ENCODE data around the gene PDK1.

Gene PDK1

DNA sequence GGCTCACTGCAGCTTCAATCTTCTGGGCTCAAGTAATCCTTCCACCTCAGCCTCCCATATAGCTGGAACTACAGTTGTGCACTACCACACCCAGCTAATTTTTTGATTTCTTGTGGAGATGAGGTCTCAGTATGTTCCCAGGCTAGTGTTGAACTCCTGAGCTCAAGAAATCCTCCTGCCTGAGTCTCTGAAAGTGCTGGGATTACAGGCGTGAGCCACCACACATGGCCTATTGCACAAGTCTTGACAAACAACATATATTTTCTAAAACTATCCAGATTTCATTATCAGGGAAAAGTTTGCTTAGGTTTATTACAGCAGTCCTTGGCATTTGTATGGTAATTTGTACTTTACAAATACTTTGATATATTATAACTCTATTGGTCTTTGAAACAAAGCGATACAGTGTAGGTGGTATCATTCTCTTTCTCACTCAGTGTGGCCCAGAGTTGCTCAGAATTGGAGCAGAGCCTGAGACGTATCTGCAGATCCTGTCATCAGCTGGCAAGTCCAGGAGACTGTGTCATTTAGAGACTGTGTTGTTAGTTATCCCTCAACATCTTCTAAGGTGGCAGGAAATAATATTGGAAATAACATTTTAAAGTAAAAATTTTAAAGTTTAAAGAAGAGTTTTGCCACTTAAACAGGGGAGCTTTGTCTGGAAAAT lies 41.4 kb downstream of the PDK1 start:
- no peak for DNase-seq

DNA sequence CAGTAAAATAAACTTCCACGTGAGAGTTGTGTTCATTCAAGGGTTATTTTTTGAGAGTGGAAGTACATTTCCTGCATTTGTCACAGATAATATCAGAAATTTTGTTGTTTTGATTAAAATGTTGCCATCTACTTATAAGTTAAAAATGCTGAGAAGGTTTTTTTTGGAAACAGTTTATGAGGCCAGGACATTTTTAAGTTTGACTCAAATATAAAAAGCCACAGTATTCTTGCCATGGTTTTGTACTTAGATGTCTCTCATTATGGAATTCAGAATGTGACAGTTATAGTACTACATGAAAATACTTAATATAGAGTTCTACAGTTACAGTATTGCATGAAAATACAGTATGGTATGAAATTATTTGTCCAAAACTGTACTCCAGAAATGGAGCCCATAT lies 44.1 kb downstream of the PDK1 start:
- no peak for DNase-seq

DNA sequence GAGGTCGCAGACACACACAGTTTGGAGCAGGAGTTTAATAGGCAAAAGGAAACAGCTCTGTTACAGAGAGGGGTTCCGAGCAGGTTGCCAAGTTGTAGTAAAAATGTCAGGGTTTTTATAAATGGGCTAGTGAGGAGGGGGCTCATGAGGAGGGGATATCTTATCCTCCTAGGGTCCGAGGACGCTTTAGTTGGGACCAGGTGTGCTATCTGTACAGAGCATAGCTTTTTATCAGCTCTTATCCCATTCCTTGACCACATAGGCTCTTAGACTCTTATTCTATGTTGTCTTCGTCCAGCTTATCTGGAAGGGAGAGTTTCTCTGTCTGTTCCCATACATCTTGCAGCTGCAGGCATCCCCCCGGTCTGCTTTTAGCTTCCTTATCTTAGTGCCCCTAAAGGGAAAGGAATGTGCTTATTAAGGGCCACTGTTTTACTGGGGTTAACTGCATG lies 44.7 kb downstream of the PDK1 start:
- DNase-seq: no peak

DNA sequence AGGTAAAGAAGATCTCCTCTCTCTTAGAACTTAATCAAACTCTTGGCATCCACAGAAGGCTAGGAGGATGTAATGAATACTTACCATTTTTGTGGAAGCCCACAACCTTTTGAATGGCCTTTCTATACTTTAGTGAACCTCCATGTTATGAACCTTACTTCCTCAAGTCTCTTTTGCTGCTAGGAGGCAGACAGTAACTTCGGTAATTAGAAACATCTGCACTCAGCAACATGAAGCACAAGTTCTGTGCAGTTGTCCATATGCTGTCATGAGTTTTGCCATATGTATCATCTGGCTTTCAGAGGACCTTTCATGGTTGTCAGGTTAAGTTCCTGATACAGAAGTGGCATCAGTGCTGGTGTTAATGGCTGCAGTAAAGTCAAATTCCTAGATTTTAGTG lies 50.4 kb downstream of the PDK1 start:
- DNase-seq: no peak

DNA sequence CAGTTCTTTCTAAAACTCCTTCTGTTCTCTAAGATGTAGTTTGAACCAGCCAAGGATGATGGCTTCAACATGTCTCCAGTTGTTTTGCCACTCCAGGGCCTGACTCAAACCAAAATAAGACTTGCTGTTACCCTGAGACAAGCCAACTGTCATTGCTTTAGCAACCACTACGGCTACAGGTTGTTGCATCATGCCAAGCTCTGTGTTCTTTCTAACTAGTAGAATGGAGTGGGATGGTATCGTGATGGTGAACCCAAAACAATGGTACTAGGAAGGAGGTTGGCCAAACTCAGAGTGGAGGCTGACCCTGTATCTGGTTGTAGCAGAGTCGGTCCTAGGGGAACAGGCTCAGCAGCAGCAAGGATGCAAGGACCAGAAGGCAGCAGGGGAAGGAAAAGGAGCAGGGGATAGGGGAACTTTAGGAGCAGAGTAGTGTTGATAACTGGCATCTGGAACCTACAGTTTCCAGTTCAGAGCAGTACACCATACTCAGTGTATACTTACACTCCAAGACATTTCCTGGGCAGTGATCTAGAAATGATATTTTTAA lies 51.6 kb downstream of the PDK1 start:
- no peak for DNase-seq

DNA sequence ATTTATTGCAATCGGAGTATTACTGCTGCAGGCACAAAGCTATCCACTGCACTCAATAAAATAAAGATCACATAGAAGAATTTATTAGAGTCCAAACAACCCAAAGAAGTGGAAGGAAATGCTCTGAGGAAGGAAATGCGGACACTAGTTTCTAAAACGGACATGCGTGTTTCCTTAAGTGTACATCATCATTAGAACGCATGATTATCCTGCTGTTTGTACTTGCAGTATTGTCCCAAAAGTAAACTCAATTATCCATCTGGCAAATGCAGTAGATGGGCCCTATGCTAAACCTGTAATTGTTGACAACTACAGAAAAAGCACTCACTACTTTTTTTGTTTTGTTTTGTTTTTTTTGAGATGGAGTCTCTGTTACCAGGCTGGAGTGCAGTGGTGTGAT lies 53.6 kb downstream of the PDK1 start:
- no peak for DNase-seq

DNA sequence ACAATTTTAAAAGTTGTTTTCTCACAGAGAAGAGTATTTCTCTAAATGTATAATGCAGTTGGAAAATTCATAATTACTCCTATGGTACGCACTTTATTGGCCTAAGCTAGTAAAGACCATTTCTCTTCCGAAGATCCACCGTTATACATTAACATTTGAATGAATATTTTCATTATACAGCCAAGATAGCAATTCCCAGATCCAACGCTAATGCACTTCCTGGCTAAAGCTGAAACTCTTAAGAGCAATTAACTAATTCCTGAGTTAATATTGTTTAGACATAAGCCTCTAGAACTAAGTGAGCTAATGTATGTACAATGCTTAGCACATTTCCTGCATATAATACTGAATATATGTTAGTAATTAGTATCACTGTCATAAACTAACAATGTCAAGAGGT lies 56.2 kb downstream of the PDK1 start:
- DNase-seq: no peak

DNA sequence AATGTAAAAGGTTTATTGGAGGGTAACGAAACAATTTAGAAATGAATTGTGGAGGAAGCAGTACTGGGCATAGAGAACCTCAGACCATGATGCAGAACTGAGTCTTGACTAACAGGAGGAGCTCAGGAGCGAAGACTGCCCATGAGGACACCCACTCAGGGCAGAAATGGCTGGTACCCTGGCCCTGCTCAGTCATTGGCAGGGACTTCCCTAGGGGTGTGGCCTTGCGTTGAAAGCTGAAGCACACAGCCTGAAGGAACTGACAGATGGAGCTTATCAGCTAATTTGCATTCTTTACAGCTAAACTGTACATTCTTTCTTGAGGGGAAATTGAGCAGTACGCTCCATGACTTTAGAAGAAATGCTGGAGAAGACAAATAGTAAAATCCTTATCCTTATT lies 57.1 kb downstream of the PDK1 start:
- DNase-seq: peak; percentile 41

DNA sequence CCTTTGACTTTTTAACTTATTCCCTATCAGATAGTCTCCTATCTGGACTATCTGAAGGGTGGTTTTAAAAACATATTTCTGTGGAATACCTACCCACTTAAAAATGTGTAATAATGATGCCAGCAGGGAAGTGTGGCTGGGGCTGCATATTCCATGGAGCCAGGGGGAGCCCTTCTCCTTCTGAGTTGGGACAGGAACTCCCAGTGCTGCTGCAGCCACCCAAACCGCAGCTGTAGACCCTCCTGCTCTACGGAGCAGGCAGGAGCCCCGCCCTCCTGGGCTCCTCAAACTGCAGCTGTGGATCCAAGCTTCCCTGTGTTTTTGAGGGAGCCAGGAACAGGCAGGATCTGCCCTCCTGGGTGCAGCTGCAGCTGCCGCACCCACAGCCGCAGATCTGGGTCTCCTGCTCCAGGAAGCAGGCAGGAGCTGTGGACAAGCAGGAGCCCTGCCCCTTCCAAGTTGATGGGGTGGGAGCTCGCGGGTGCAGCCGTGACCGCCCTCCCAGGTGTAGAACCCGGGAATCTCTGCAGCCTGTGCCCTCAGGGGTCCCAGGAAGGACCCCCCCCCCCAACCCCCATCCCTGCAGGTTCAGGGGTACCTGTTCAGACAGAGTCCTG lies 57.8 kb downstream of the PDK1 start:
- no peak for DNase-seq

DNA sequence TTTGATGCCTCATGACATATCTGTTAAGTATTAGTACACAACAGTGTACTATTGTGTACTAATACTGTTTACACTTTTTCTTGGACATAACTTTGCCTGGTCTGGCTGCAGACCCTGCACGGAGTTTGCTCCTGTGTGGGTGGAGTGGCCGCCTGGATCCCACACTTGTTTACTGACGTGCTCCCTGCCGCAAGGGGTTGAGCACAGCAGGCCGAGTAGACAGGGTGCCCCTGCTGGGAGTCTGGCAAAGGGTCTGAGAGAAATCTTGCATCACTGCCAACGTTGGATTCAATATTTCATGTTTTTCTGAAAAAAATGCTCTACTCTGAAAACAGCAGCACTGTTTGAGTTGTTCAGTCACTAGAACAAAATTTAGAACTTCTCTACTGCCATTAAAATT lies 59.0 kb downstream of the PDK1 start:
- no peak for DNase-seq

DNA sequence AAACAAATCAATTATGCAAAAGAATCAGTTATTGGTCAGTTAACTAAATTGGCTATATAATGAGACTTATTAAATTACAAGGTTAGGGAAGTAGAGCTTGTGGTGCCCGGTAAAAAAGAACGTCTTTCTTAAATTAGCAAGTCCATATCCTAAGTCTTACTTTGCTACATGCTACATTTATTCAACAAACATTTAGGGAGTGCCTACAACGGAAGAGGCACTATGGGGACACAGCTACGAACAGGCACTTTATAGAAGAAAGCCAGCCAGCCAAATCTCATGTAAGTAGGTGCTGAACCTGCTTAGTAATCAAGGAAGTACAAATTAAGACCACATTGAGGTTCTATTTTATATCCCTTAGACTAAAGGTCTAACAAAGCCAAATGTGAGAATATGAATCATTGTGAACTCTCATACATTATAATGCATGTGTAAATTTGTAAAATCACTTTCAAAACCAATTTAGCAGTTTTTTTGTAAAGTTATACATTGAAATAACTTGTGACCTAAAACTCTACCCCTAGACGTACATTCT lies 59.9 kb downstream of the PDK1 start:
- no peak for DNase-seq

DNA sequence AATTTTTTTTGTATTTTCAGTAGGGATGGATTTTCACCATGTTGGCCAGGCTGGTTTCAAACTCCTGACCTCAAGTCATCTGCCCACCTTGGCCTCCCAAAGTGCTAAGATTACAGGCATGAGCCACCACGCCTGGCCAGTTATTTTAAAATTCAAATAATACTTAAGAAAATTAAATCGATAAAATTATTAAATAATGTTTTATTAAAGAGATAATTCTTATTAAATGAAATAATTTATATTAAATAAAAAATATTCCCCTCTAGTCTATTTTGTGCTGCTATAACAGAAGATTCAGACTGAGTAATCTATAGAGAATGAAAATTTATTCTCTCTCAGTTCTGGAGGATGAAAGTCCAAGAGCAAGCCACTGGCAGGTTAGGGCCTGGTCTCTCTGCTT lies 61.2 kb downstream of the PDK1 start:
- no peak for DNase-seq

DNA sequence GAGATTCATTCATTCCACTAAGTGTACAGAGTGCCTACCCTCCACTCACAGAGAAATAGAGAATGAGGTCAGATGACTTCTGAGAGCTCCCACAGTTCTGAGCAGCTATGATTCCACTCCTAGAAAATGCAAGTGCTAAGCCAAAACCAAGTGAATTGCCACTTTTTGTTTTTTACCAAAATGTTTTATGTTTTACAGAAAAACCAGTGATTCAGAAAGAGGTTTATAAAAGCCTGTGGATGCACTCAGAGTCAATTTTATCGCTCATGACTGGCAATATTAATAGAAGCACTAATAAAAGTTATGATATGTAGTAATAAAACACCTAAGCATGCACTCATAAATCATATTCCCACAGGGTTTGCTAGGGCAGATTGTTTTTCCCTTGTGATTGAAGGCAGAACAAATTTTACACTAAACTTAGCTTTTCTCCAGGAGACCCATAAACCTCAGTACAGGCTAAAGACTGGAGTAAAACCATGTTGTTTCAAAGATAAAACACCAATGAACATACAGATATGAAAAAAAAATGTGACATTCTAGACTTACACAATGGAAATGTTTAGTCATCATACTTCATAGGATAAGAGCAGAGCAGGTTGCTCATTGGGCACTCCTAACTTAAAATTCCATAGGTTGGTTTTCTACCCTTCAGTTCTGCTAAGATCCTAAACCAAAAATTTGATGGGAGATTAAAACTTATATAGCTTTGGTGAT lies 67.5 kb downstream of the PDK1 start:
- DNase-seq: peak; percentile 42

DNA sequence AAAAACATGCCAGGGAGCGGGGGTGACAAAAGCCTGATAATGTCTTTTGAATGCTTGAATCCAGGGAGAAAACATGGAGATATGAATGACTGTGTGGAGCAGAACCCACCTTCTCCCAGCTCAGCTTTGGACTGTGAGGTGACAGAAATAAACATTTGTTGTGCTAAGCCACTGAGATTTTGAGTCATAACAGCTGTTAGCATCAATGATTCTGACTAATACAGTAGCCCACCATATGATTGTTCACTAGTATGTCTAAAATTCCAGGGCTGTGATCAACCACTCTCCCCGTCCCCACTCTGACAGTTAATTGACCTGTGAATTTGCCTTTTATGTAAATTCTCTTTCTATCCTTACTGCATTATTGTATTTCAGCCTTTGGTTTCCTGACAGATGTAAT lies 69.1 kb downstream of the PDK1 start:
- DNase-seq: no peak

DNA sequence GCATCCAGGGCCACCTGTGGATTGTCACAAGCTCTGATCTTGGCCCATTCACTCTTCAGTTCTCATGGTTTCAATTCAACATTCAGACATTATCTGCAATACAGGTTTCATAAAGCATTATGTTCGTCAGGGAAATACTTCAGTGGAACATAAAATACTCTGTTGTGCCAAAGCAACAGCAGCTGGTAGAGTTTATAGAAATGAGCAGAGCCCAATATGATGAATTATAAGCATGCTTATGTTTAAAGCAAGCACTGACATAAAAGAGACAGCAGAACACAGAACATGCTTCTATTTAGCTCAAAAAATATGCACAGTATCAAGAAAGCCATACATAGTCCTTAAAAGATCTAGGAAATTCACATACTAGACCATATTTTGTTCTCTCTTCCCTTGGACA lies 71.3 kb downstream of the PDK1 start:
- DNase-seq: no peak

DNA sequence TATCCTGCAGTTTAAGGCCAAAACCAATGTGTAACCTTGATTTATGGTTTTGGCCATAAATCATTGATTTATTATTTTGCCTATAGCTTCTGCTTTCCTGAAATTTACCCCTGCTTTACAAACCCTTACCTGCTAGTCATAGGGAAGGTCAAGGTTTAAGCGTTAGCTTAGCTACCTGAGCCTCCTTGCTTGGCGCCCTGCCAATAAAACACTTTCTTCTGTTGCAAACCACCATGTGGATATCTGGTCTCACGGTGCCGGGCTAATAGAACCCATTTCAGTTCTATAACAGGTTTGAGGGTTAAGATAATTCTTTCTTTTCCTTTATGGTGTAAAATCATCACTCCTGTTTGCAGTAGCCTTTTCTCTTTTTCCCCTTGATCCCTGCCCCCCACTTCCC lies 72.2 kb downstream of the PDK1 start:
- no peak for DNase-seq

DNA sequence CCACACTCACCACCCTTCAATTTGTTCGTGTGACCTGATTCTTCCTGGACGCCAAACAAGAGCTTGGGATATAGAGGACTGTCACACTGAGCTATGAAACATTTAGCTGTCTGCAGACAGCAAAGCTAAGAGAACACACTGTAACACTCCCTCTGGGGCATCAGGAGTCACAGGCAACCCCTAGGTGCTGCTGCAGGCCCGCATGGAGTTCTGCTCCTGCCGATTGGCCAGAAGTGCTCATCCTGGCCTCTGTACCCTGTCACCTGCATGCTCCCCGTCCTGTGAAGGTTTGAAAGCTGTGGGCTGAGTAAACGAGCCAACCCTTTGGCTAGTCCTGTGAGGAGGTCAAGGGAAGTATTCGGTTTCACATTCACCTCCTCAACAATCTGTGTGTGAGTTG lies 73.7 kb downstream of the PDK1 start:
- no peak for DNase-seq

DNA sequence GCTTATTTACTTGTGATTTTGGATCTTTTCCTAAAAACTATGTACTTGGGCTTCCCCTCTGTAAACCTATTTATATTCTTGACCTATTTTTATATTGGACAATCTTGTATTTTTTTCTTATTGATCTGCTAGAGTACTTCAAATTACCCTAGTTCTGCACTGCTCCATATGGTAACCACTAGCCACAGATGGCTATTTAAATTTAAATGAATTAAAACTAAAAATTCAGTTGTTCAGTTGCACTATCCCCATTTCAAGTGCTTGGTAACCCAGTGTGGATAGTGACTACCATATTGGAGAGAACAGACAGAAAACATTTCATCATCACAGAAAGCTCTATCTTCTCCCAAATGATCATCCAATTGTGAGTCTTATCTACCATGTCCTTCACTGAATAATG lies 74.3 kb downstream of the PDK1 start:
- DNase-seq: no peak

DNA sequence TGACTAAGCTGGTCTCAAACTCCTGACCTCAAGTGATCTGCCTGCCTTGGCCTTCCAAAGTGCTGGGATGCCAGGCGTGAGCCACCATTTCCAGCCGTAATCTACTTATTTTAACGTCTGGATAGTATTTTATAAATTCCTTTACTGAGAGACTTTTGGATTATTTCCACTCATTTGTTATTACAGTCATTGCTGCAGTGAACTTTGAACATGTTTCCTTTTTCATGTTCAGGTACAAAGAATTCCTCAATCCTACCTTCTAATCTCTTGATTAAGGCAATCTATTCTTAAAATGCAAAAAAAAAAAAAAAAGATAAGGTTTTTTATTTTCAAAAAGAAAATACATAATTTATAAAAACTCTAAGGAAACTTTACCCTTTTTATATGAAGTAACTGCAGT lies 78.6 kb downstream of the PDK1 start:
- no peak for DNase-seq

DNA sequence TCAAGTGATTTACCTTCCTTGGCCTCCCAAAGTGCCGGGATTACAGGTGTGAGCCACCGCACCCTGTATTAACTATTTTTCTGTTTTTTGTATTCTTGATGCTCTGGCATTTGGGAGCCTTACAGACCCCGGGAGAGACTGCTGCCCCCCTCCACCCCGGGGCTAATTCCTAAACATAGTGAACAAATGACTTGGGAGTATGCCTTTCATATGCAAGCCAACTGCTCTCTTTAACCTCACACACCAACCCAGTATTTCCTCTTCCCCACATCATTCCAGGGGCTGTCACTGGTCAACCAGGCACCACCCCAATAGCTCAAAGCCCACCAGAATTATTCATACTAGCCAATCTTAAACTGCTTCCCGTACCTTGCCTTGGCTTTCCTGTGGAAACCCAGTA lies 79.7 kb downstream of the PDK1 start:
- no peak for DNase-seq

DNA sequence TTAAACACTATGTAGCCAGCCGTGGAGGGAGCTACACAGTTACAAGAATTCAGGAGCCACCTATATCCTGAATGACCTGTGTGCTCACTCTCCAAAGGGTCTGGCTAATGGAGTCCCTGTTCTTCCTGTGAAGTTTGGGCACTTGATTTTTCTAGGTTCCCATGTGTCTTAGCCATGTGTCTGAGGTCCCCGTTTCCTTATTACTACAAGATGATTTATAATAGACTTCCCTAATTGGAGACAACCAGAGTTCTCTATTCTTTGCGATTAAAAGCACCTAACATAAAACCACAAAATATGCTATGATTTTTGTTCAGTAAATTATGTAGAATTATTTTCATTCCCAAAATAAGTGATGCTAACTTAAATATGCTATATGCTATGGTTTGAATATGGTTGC lies 83.4 kb downstream of the PDK1 start:
- DNase-seq: no peak

DNA sequence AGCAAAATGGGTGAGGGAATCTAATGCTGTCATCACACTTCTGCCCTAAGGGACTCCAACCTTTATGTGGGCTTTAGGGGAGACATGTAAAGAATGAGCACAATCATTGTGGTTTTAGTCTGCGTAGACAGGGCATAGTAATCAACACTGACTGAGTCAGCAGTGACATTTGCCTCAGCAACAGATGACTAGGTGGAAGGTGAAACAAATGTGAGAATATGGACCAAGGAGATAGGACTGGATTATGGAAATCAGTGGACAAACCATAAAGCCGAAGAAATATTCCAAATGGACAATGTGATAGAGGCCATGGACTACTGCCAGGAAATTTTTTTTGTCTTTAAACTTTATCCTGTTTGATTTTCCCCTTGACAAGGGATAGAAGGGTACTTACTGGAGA lies 83.9 kb downstream of the PDK1 start:
- peak; percentile 72 for DNase-seq

DNA sequence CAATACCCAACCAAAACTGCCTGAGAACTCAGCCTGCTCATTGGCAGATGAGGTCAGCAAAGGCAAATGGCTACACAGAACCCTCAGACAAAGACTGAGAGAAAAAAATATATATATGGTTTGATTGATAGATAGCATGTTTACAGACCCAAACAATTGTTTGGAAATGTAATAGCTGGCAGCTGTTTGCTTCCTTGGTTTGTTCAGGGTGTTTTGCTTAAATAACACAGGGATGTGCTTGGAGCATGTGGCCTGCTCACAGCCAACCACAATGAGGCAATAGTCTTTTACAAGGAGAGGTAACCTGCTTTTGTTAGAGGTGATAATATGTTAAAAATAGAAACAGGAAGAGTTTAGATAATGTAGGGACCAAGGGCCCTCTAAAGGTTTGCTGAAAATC lies 84.5 kb downstream of the PDK1 start:
- no peak for DNase-seq

Measured in fibroblast of skin of back (primary cell).